IMR-90 (cell line): ENCODE data around the gene CCP110. TPM values are rescaled to one million over a fixed set of nuclear protein-coding genes. Genes with fewer than 3 reads are reported as not detected.

Experiments
- ATAC-seq: fragments of 200-7000 bp; cut with Tn5 transposase; 2 replicates; pipeline ENCODE4 v1.9.1; 2020; ENCODE audit warnings: low read depth, mild to moderate bottlenecking, moderate library complexity
- BruUV-seq: library from RNA; stranded (reverse); fragments of 400-500 nt; replicated peaks from 2 replicates; lab custom pipeline; 2021; lab: Mats Ljungman, UMichigan
- CTCF ChIA-PET: fragments of 300-600 bp; formaldehyde crosslinking; extraction: SDS; loops from one replicate; lab custom pipeline; 2021; ENCODE audit warnings: antibody characterized with exemption; lab: Yijun Ruan, JAX
- POLR2A ChIA-PET: fragments of 300-600 bp; sonication (Branson Sonifier 250); formaldehyde crosslinking; loops from one replicate; lab custom pipeline; 2022; ENCODE audit warnings: antibody characterized with exemption; ENCODE audit not compliant: unreplicated experiment; lab: Charles Lee
- DNase-seq: peaks from one replicate; pipeline ENCODE4 v3.0.0; 2013
- H2AFZ ChIP-seq: replicated peaks from 2 replicates; pipeline ENCODE3; 2013; ENCODE audit warnings: low read length, mild to moderate bottlenecking; ENCODE audit not compliant: poor library complexity
- H2AK5ac ChIP-seq: 2 replicates; pipeline ENCODE4 v1.6.1; 2013; ENCODE audit warnings: low read depth, low read length, inconsistent platforms
- H2AK9ac ChIP-seq: replicated peaks from 2 replicates; pipeline ENCODE3; 2013; ENCODE audit warnings: mild to moderate bottlenecking, low read depth, low read length, moderate library complexity; ENCODE audit not compliant: poor library complexity
- H2BK120ac ChIP-seq: 2 replicates; pipeline ENCODE4 v1.6.1; 2013; ENCODE audit warnings: low read depth, low read length, inconsistent platforms
- H2BK15ac ChIP-seq: 3 replicates; pipeline ENCODE4 v1.6.1; 2013; ENCODE audit warnings: low read depth, low read length, inconsistent platforms
- H2BK20ac ChIP-seq: 2 replicates; pipeline ENCODE4 v1.6.1; 2013; ENCODE audit warnings: low read depth, mild to moderate bottlenecking, inconsistent platforms, low read length, moderate library complexity
- H2BK5ac ChIP-seq: 2 replicates; pipeline ENCODE4 v1.6.1; 2013; ENCODE audit warnings: mild to moderate bottlenecking, low read depth, low read length, inconsistent platforms; ENCODE audit not compliant: poor library complexity, severe bottlenecking
- H3K14ac ChIP-seq: replicated peaks from 2 replicates; pipeline ENCODE4 v1.6.1; 2013; ENCODE audit warnings: low read depth, low read length, inconsistent platforms
- H3K18ac ChIP-seq: 2 replicates; pipeline ENCODE4 v1.6.1; 2013; ENCODE audit warnings: low read depth, low read length, control low read depth
- H3K23ac ChIP-seq: 2 replicates; pipeline ENCODE4 v1.6.1; 2013; ENCODE audit warnings: low read depth, low read length, inconsistent platforms
- H3K27ac ChIP-seq: 2 replicates; pipeline ENCODE4 v1.5.1; 2013; ENCODE audit warnings: mild to moderate bottlenecking, control low read depth, low read length; ENCODE audit not compliant: insufficient read depth
- H3K27me3 ChIP-seq: 2 replicates; pipeline ENCODE4 v1.6.1; 2013; ENCODE audit warnings: low read length; ENCODE audit not compliant: control insufficient read depth, insufficient read depth
- H3K36me3 ChIP-seq: 2 replicates; pipeline ENCODE4 v1.6.1; 2013; ENCODE audit warnings: low read length, mixed read lengths; ENCODE audit not compliant: control insufficient read depth, insufficient read depth
- H3K4ac ChIP-seq: 2 replicates; pipeline ENCODE4 v1.6.1; 2013; ENCODE audit warnings: low read depth, low read length, inconsistent platforms
- H3K4me1 ChIP-seq: 2 replicates; pipeline ENCODE4 v1.6.1; 2013; ENCODE audit warnings: low read length, mixed read lengths; ENCODE audit not compliant: control insufficient read depth, insufficient read depth
- H3K4me2 ChIP-seq: 2 replicates; pipeline ENCODE4 v1.6.1; 2013; ENCODE audit warnings: low read depth, mild to moderate bottlenecking, control low read depth, low read length, moderate library complexity
- H3K4me3 ChIP-seq: 2 replicates; pipeline ENCODE4 v1.5.1; 2013; ENCODE audit warnings: low read depth, mild to moderate bottlenecking, control low read depth, low read length, moderate library complexity; ENCODE audit not compliant: insufficient read depth
- H3K56ac ChIP-seq: 2 replicates; pipeline ENCODE4 v1.6.1; 2013; ENCODE audit warnings: low read length, inconsistent platforms; ENCODE audit not compliant: insufficient read depth; ENCODE audit errors: extremely low read depth
- H3K79me1 ChIP-seq, 2 experiments: 2 replicates each; pipeline ENCODE4 v1.6.1; 2013; ENCODE audit warnings: low read length in 2 of 2, inconsistent platforms in 1 of 2, low read depth in 1 of 2
- H3K9ac ChIP-seq: 2 replicates; pipeline ENCODE4 v1.6.1; 2013; ENCODE audit warnings: low read depth, low read length, control low read depth
- H3K9me1 ChIP-seq: 2 replicates; pipeline ENCODE4 v1.6.1; 2013; ENCODE audit warnings: low read length, inconsistent platforms; ENCODE audit not compliant: insufficient read depth
- H3K9me3 ChIP-seq: 2 replicates; pipeline ENCODE4 v1.6.1; 2013; ENCODE audit warnings: low read length; ENCODE audit not compliant: control insufficient read depth, insufficient read depth
- H4K20me1 ChIP-seq: 2 replicates; pipeline ENCODE4 v1.6.1; 2013; ENCODE audit warnings: low read length, inconsistent platforms; ENCODE audit not compliant: insufficient read depth
- H4K5ac ChIP-seq: 2 replicates; pipeline ENCODE4 v1.6.1; 2013; ENCODE audit warnings: mild to moderate bottlenecking, low read depth, low read length, control low read depth
- H4K8ac ChIP-seq, 2 experiments: 2 replicates each; pipeline ENCODE4 v1.6.1; 2013; ENCODE audit warnings: low read depth in 2 of 2, low read length in 2 of 2, control low read depth in 1 of 2, inconsistent platforms in 1 of 2
- H4K91ac ChIP-seq: 2 replicates; pipeline ENCODE4 v1.6.1; 2013; ENCODE audit warnings: low read depth, low read length, inconsistent platforms; ENCODE audit not compliant: insufficient read depth
- BHLHE40 ChIP-seq: fragments of 150-350 bp; IDR thresholded peaks from 2 replicates; pipeline ENCODE4 v1.6.1; 2016; ENCODE audit warnings: mild to moderate bottlenecking, low read depth, low read length
- MAFK ChIP-seq: IDR thresholded peaks from 2 replicates; pipeline ENCODE4 v1.6.1; 2012; ENCODE audit warnings: low read depth, low read length, improper control_type of control experiment
- RCOR1 ChIP-seq: IDR thresholded peaks from 2 replicates; pipeline ENCODE4 v1.6.1; 2012; ENCODE audit warnings: mild to moderate bottlenecking, low read length, improper control_type of control experiment; ENCODE audit not compliant: insufficient replicate concordance
- RFX5 ChIP-seq: IDR thresholded peaks from 2 replicates; pipeline ENCODE4 v1.8.0; 2012; ENCODE audit warnings: low read depth, mild to moderate bottlenecking, low read length, moderate library complexity
- WGBS, 2 experiments: methylation state at CpG; one replicate each; pipeline versions ENCODE4 v1.1.5 to v1.1.7; 2013; ENCODE audit warnings: missing lambda C conversion rate in 2 of 2; ENCODE audit not compliant: insufficient read length in 1 of 2; ENCODE audit errors: extremely low coverage in 2 of 2; 5-methylcytosine and 5-hydroxymethylcytosine counted together
- dilution Hi-C: fragments of 300-500 bp; cut with HindIII; formaldehyde crosslinking; loops from one replicate; pipeline ENCODE4 v1.14.3; 2018; ENCODE audit warnings: low sequenced_read_pairs; ENCODE audit not compliant: unreplicated experiment
- in situ Hi-C: fragments of 300-500 bp; cut with MboI; formaldehyde crosslinking; loops from 3 replicates; pipeline ENCODE4 v1.14.3; 2019; ENCODE audit warnings: low sequenced_read_pairs, inconsistent platforms, mixed read lengths
- intact Hi-C: fragments of 100-400 bp; cut with micrococcal nuclease; formaldehyde crosslinking; loops from 2 replicates; pipeline ENCODE4 v1.10.0; 2022
- polyA plus RNA-seq, 3 experiments: library from polyadenylated mRNA; depleted of rRNA; stranded (reverse); fragments of >200 nt; gene quantifications; 2 replicates each; pipeline ENCODE4 v1.2.3, GENCODE V29; 2012; ENCODE audit warnings: low replicate concordance in 1 of 3
- total RNA-seq: library from RNA; depleted of rRNA; stranded (reverse); fragments of >200 nt; gene quantifications from 2 replicates; pipeline ENCODE4 v1.2.3, GENCODE V29; 2012

Gene CCP110
- total and polyA plus RNA-seq, 2 of the 4 experiments (the other 2 are of a cell fraction) = 4.7 to 7.7 TPM

- WGBS, 2 experiments = no CpG with 5 or more reads among the region's 10 CpGs
- TF ChIP-seq MAFK (peak; percentile 88), RCOR1 (no peak), BHLHE40 (no peak), RFX5 (no peak)
- Histone ChIP-seq H3K4me3 (no peak overlapping the region), H3K23ac (no peak overlapping the region), H3K18ac (no peak overlapping the region), H2BK5ac (no peak overlapping the region), H3K27ac (no peak overlapping the region), H3K9me1 (no peaks in the 10 kb centered on the region), H3K4me2 (no peak overlapping the region), H2AK9ac (no peak overlapping the region), H3K9ac (no peak overlapping the region), H4K20me1 (no peaks in the 10 kb centered on the region), H2BK20ac (no peak overlapping the region), H3K36me3 (peaks cover 40% of the 10 kb centered on the region), H3K56ac (no peak overlapping the region), H3K9me3 (no peaks in the 10 kb centered on the region), H3K4me1 (no peaks in the 10 kb centered on the region), H2AK5ac (no peak overlapping the region), H2BK15ac (no peak overlapping the region), H4K5ac (no peak overlapping the region), H4K91ac (no peak overlapping the region), H2BK120ac (no peak overlapping the region), H2AFZ (no peak overlapping the region), H4K8ac (no peak overlapping the region), H3K79me1 (peaks cover 0 to 3% of the 10 kb centered on the region in 2 experiments; a peak in 2 of 4 replicates), H3K27me3 (no peaks in the 10 kb centered on the region), H3K14ac (no peak overlapping the region), H3K4ac (no peak overlapping the region)
- dilution Hi-C loops (no loop called here), intact Hi-C loops (loop anchor here (2.0 to 10.0 kb wide), 2 partner anchors 23 to 803 kb away; no protein-coding TSS in a partner anchor), in situ Hi-C loops (no loop called here)
- BruUV-seq = no TSS peak
- no peak for DNase-seq
- ATAC-seq = no peak
- ChIA-PET POLR2A (no interaction called here), CTCF (no interaction called here)
These were observed 58.5 kb downstream of the CCP110 start for GRCh38 chr16:19582050-19582831.
